Fibroblast of skin of back (primary cell): Measurements from ENCODE around the gene DIRAS2. TPM values are rescaled to one million over a fixed set of nuclear protein-coding genes. Genes with fewer than 3 reads are reported as not detected.
"Not testable (repeated sequence)": the region's sequence is repeated elsewhere in the genome, so short reads cannot be mapped to it uniquely, and the experiment has no call there.

Experiments used
- DNase-seq: peaks from one replicate; pipeline ENCODE4 v3.0.0-alpha.2; 2013
- polyA plus RNA-seq, 2 experiments: library from polyadenylated mRNA; unstranded; fragments of 120-200 nt; gene quantifications; one replicate each; pipeline ENCODE4 v1.2.1, GENCODE V29; 2013; ENCODE audit not compliant: insufficient read length in 2 of 2

The DIRAS2 gene
- polyA plus RNA-seq (2013, experiment 1 of 2; ENCODE audit: insufficient read length), result not detected
- polyA plus RNA-seq (2013, experiment 2 of 2; ENCODE audit: insufficient read length), result not detected

- peak; percentile 56 for DNase-seq
Observed at GRCh38 chr9:90642570-90643539, at the start of gene DIRAS2. TSS of gene DIRAS2 (minus strand) at chr9:90642824. CDS start at chr9:90613827, 28,997 bp downstream.

- DNase-seq, result no peak
Observed at GRCh38 chr9:90684736-90685135, 42.1 kb upstream of the DIRAS2 start.

- no peak for DNase-seq
Observed at GRCh38 chr9:90684106-90684505, 41.5 kb upstream of the DIRAS2 start.

GRCh38 chr9:90680534-90680933 lies 37.9 kb upstream of the DIRAS2 start:
- DNase-seq, result no peak

GRCh38 chr9:90665072-90665471 lies 22.4 kb upstream of the DIRAS2 start:
- DNase-seq, result no peak

- DNase-seq, result peak; percentile 67
Observed at GRCh38 chr9:90659650-90660364, 17.2 kb upstream of the DIRAS2 start.

- DNase-seq, result no peak
Observed at GRCh38 chr9:90658783-90659182, 16.2 kb upstream of the DIRAS2 start.

GRCh38 chr9:90658181-90658580 lies 15.6 kb upstream of the DIRAS2 start:
- DNase-seq, result no peak

- not testable (repeated sequence) for DNase-seq
Observed at GRCh38 chr9:90656876-90657275, 14.3 kb upstream of the DIRAS2 start.

- no peak for DNase-seq
Observed at GRCh38 chr9:90651246-90651645, 8.6 kb upstream of the DIRAS2 start.

- DNase-seq, result no peak
Observed at GRCh38 chr9:90647843-90648242, 5.2 kb upstream of the DIRAS2 start.

- DNase-seq, result no peak
Observed at GRCh38 chr9:90645721-90646120, 3.1 kb upstream of the DIRAS2 start.

- peak; percentile 1 for DNase-seq
Observed at GRCh38 chr9:90641884-90642487, 638 bp downstream of the DIRAS2 start.

GRCh38 chr9:90641086-90641485 lies 1.5 kb downstream of the DIRAS2 start:
- DNase-seq, result no peak

GRCh38 chr9:90640361-90640760 lies 2.3 kb downstream of the DIRAS2 start:
- no peak for DNase-seq

- DNase-seq, result no peak
Observed at GRCh38 chr9:90637626-90638025, 5.0 kb downstream of the DIRAS2 start.

GRCh38 chr9:90632647-90633207 lies 9.9 kb downstream of the DIRAS2 start:
- no peak for DNase-seq

- no peak for DNase-seq
Observed at GRCh38 chr9:90631964-90632363, 10.7 kb downstream of the DIRAS2 start.

- DNase-seq, result no peak
Observed at GRCh38 chr9:90629991-90630390, 12.6 kb downstream of the DIRAS2 start.

- DNase-seq, result no peak
Observed at GRCh38 chr9:90629354-90629753, 13.3 kb downstream of the DIRAS2 start.

- DNase-seq, result no peak
Observed at GRCh38 chr9:90616806-90617205, 25.8 kb downstream of the DIRAS2 start.

- DNase-seq, result no peak
Observed at GRCh38 chr9:90613502-90613901, 29.1 kb downstream of the DIRAS2 start.

- no peak for DNase-seq
Observed at GRCh38 chr9:90612957-90613356, 29.7 kb downstream of the DIRAS2 start.
